Effector memory CD4-positive, alpha-beta T cell (primary cell): ENCODE results near the gene XPC.

Experiments used
- DNase-seq, 3 donors: peaks; one replicate each; pipeline ENCODE4 v3.0.0-alpha.2; 2020
- H3K27ac ChIP-seq: 2 replicates; pipeline ENCODE4 v1.7.0; 2013; ENCODE audit warnings: mild to moderate bottlenecking, low read length, moderate library complexity; ENCODE audit not compliant: insufficient read depth, poor library complexity, severe bottlenecking
- H3K27me3 ChIP-seq: replicated peaks from 2 replicates; pipeline ENCODE4 v1.7.0; 2013; ENCODE audit warnings: mild to moderate bottlenecking, low read length; ENCODE audit not compliant: insufficient read depth, control insufficient read depth, poor library complexity, severe bottlenecking
- H3K36me3 ChIP-seq: 2 replicates; pipeline ENCODE4 v1.7.0; 2013; ENCODE audit warnings: mild to moderate bottlenecking, low read length, moderate library complexity; ENCODE audit not compliant: control insufficient read depth, insufficient read depth
- H3K4me1 ChIP-seq: 2 replicates; pipeline ENCODE4 v1.7.0; 2013; ENCODE audit warnings: low read length, mild to moderate bottlenecking; ENCODE audit not compliant: control insufficient read depth, insufficient read depth, poor library complexity, severe bottlenecking
- H3K4me3 ChIP-seq: 2 replicates; pipeline ENCODE4 v1.7.0; 2013; ENCODE audit warnings: low read length, low read depth, mild to moderate bottlenecking; ENCODE audit not compliant: insufficient read depth, poor library complexity, severe bottlenecking
- H3K9me3 ChIP-seq: 2 replicates; pipeline ENCODE4 v1.7.0; 2013; ENCODE audit warnings: mild to moderate bottlenecking, low read length, moderate library complexity; ENCODE audit not compliant: control insufficient read depth

XPC gene

GRCh38 chr3:14218355-14218754 lies 40.0 kb upstream of the XPC start:
- DNase-seq, result no peak
- H3K27ac ChIP-seq, result no peak overlapping the region

GRCh38 chr3:14216257-14217048 lies 38.1 kb upstream of the XPC start:
- H3K27me3 ChIP-seq, result no peaks in the 10 kb centered on the region
- H3K36me3 ChIP-seq, result no peaks in the 10 kb centered on the region
- H3K9me3 ChIP-seq, result no peaks in the 10 kb centered on the region
- H3K27ac ChIP-seq, result peak overlapping the region; percentile 22
- no peaks in the 10 kb centered on the region for H3K4me1 ChIP-seq
- peak overlapping the region; percentile 31 for H3K4me3 ChIP-seq
- peak; percentile 42 to 62 (median 46) for DNase-seq

More at GRCh38 chr3:14218355-14218754, 40.0 kb upstream of the XPC start:
- H3K4me3 ChIP-seq, result no peak overlapping the region
- no peaks in the 10 kb centered on the region for H3K4me1 ChIP-seq
- H3K27me3 ChIP-seq, result no peaks in the 10 kb centered on the region
- no peaks in the 10 kb centered on the region for H3K9me3 ChIP-seq
- no peaks in the 10 kb centered on the region for H3K36me3 ChIP-seq

- Histone ChIP-seq H3K4me3 (no peak overlapping the region), H3K36me3 (no peaks in the 10 kb centered on the region), H3K27ac (no peak overlapping the region), H3K4me1 (no peaks in the 10 kb centered on the region), H3K27me3 (no peaks in the 10 kb centered on the region), H3K9me3 (no peaks in the 10 kb centered on the region)
- DNase-seq, result no peak
Measured at GRCh38 chr3:14214764-14215163, 36.4 kb upstream of the XPC start.

- Histone ChIP-seq H3K9me3 (no peaks in the 10 kb centered on the region), H3K27ac (no peak overlapping the region), H3K4me3 (no peak overlapping the region), H3K4me1 (no peaks in the 10 kb centered on the region), H3K27me3 (no peaks in the 10 kb centered on the region), H3K36me3 (no peaks in the 10 kb centered on the region)
- no peak for DNase-seq
Measured at GRCh38 chr3:14213066-14213774, 34.8 kb upstream of the XPC start.

- DNase-seq, result no peak
- Histone ChIP-seq H3K27ac (no peak overlapping the region), H3K36me3 (no peaks in the 10 kb centered on the region), H3K9me3 (no peaks in the 10 kb centered on the region), H3K27me3 (no peaks in the 10 kb centered on the region), H3K4me3 (no peak overlapping the region), H3K4me1 (no peaks in the 10 kb centered on the region)
Measured at GRCh38 chr3:14212032-14212431, 33.6 kb upstream of the XPC start.

- H3K9me3 ChIP-seq, result no peaks in the 10 kb centered on the region
- H3K4me1 ChIP-seq, result no peaks in the 10 kb centered on the region
- DNase-seq, result no peak
- H3K27ac ChIP-seq, result no peak overlapping the region
- H3K4me3 ChIP-seq, result no peak overlapping the region
- H3K36me3 ChIP-seq, result no peaks in the 10 kb centered on the region
- H3K27me3 ChIP-seq, result no peaks in the 10 kb centered on the region
Measured at GRCh38 chr3:14211621-14212020, 33.2 kb upstream of the XPC start.

GRCh38 chr3:14210843-14211594 lies 32.6 kb upstream of the XPC start:
- DNase-seq, result no peak
- H3K27ac ChIP-seq, result no peak overlapping the region
- H3K27me3 ChIP-seq, result no peaks in the 10 kb centered on the region
- no peak overlapping the region for H3K4me3 ChIP-seq
- H3K9me3 ChIP-seq, result no peaks in the 10 kb centered on the region
- no peaks in the 10 kb centered on the region for H3K36me3 ChIP-seq
- H3K4me1 ChIP-seq, result no peaks in the 10 kb centered on the region

GRCh38 chr3:14210290-14210688 lies 31.9 kb upstream of the XPC start:
- DNase-seq, result no peak
- Histone ChIP-seq H3K27me3 (no peaks in the 10 kb centered on the region), H3K4me3 (no peak overlapping the region), H3K9me3 (no peaks in the 10 kb centered on the region), H3K4me1 (no peaks in the 10 kb centered on the region), H3K27ac (no peak overlapping the region), H3K36me3 (no peaks in the 10 kb centered on the region)

GRCh38 chr3:14209581-14210289 lies 31.3 kb upstream of the XPC start:
- Histone ChIP-seq H3K4me3 (no peak overlapping the region), H3K36me3 (no peaks in the 10 kb centered on the region), H3K4me1 (no peaks in the 10 kb centered on the region), H3K9me3 (no peaks in the 10 kb centered on the region), H3K27me3 (no peaks in the 10 kb centered on the region), H3K27ac (no peak overlapping the region)
- no peak for DNase-seq
